Right lobe of liver (tissue), 6 donors: ENCODE results near the gene TRIM2. TPM values are rescaled to one million over a fixed set of nuclear protein-coding genes. Genes with fewer than 3 reads are reported as not detected.

ENCODE experiments used
- ATAC-seq, 4 donors: fragments of 200-7000 bp; cut with Tn5 transposase; one replicate each; pipeline ENCODE4 v1.9.1; 2020; ENCODE audit warnings: mild to moderate bottlenecking in 4 of 4, moderate library complexity in 4 of 4
- DNase-seq, 3 donors: peaks; one replicate each; pipeline ENCODE4 v3.0.0-alpha.2; 2020
- H3K27ac ChIP-seq, 3 donors: fragments of 200-600 bp; one replicate each; pipeline ENCODE4 v1.8.0; 2022
- H3K27me3 ChIP-seq, 2 donors: fragments of 200-600 bp; one replicate each; pipeline ENCODE4 v1.8.0; 2022
- H3K36me3 ChIP-seq, 4 donors: fragments of 200-600 bp; sonication (generic) in 1 of 4; one replicate each; pipeline versions ENCODE4 v1.5.1 to v1.8.0; 2017 to 2022; ENCODE audit warnings: control low read depth in 1 of 4
- H3K4me1 ChIP-seq, 4 donors: fragments of 200-600 bp; sonication (generic) in 1 of 4; one replicate each; pipeline versions ENCODE4 v1.5.1 to v1.8.0; 2017 to 2022; ENCODE audit warnings: control low read depth in 1 of 4
- H3K4me3 ChIP-seq, 3 donors: fragments of 200-600 bp; one replicate each; pipeline ENCODE4 v1.8.0; 2022
- H3K9me3 ChIP-seq, 4 donors: fragments of 200-600 bp; sonication (generic) in 1 of 4; one replicate each; pipeline versions ENCODE4 v1.5.1 to v1.8.0; 2017 to 2022; ENCODE audit warnings: control low read depth in 1 of 4
- POLR2A ChIP-seq: fragments of 450-650 bp; IDR thresholded peaks from one replicate; pipeline ENCODE4 v1.6.1; 2017; ENCODE audit warnings: antibody characterized with exemption, mild to moderate bottlenecking
- WGBS: methylation state at CpG from one replicate; pipeline ENCODE4 v1.1.6; 2018; ENCODE audit warnings: low coverage, low lambda C conversion rate; ENCODE audit not compliant: insufficient coverage; ENCODE audit errors: missing lambda C conversion rate; 5-methylcytosine and 5-hydroxymethylcytosine counted together
- intact Hi-C, 2 donors: fragments of 100-400 bp; cut with DNase I; formaldehyde crosslinking; loops; one replicate each; pipeline versions ENCODE4 v1.11.2 to v1.14.1; 2022
- total RNA-seq, 6 experiments: library from RNA; depleted of rRNA in 2 of 6; stranded (reverse); fragments of >200 nt in 2 of 6; fragmentation: NEBNext Ultra II Directional in 3 of 6; extraction: Animal tissue kit (Norgen Biotek cat#: 25700) in 3 of 6; gene quantifications; one replicate each; pipeline versions ENCODE4 v1.1.0 to v1.2.4, GENCODE V29; 2016 to 2023
- TF ChIP-seq, protein P1 (sequence below), 4 donors: fragments of 200-600 bp in 3 of 4; fragments of 450-650 bp in 1 of 4; IDR thresholded peaks; one replicate each; pipeline versions ENCODE4 v1.5.1 to v1.8.0; 2016 to 2022; ENCODE audit warnings: antibody characterized with exemption in 4 of 4, mild to moderate bottlenecking in 2 of 4
- donor health status: DM: no; HTN: yes; CAD: no.
- donor health status: DM: no; HTN: no; CAD: no.
- donor health status: DM: no; HTN: no; CAD: no.
- donor health status: DM: no; HTN: yes; CAD: no.
- donor health status: DM: no; HTN: yes; CAD: no.

TRIM2 gene
- total RNA-seq, 6 experiments from 2014 or later, result 8.9 to 17.5 (median 10.0) TPM

DNA sequence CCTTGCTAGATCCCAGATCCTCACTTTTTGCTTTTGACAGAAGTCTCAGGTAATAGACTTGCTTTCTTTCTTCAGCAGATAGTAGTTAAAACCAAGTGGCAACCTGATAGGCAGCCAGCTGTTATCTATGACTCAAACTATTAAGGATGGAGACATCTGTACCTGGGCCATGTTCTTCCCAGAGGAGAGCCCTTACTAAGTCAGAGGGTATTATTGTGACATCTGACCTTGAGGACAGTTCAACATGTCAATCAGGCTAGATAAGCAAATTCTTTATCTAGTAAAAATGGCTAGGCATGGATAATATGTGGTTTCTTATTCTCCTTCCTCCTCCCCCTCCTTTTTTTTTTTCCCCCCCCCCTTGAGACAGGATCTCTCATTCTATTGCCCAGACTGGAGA is 39.2 kb downstream of the TRIM2 start:
- H3K4me1 ChIP-seq, result peaks cover 0 to 4% (median 2%) of the 10 kb centered on the region in 4 donors

DNA sequence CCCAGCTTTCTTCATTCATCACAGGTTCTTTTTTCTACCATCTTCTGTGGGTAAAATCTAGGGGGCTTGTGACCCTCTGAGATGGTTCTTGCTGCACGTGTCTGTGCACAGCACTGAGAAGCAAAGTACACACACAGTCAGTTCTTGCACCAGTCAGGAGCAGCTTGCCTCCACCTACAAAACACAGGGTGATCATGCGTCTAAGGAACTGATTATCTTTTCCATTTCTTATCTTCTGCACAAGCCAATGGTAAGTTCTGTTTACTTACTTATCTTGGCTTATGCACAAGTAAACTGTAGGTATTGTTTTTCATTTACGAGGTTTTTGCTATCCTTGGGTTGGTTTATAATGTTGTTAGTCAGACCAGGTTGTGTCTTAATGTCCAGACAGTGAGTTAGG is 40.7 kb downstream of the TRIM2 start:
- no peak for TF ChIP-seq POLR2A
- TF ChIP-seq, protein P1, sequence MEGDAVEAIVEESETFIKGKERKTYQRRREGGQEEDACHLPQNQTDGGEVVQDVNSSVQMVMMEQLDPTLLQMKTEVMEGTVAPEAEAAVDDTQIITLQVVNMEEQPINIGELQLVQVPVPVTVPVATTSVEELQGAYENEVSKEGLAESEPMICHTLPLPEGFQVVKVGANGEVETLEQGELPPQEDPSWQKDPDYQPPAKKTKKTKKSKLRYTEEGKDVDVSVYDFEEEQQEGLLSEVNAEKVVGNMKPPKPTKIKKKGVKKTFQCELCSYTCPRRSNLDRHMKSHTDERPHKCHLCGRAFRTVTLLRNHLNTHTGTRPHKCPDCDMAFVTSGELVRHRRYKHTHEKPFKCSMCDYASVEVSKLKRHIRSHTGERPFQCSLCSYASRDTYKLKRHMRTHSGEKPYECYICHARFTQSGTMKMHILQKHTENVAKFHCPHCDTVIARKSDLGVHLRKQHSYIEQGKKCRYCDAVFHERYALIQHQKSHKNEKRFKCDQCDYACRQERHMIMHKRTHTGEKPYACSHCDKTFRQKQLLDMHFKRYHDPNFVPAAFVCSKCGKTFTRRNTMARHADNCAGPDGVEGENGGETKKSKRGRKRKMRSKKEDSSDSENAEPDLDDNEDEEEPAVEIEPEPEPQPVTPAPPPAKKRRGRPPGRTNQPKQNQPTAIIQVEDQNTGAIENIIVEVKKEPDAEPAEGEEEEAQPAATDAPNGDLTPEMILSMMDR (IDR thresholded peaks at IDR 0.05), result no peak
- no peak overlapping the region for H3K4me3 ChIP-seq
- intact Hi-C loops, result no loop called here
- no peaks in the 10 kb centered on the region for H3K27me3 ChIP-seq
- H3K9me3 ChIP-seq, result no peaks in the 10 kb centered on the region
- ATAC-seq (no peak), DNase-seq (no peak)
- no peak overlapping the region for H3K27ac ChIP-seq
- WGBS, result 82% methylated on average over 3 of the region's 3 CpGs
- H3K4me1 ChIP-seq, result peaks cover 0 to 4% (median 2%) of the 10 kb centered on the region in 4 donors
- no peaks in the 10 kb centered on the region for H3K36me3 ChIP-seq

More for the DNA sequence above, 39.2 kb downstream of the TRIM2 start:
- DNase-seq (no peak), ATAC-seq (peak in 3 of 4 donors; percentile 39 to 56 (median 53))
- Histone ChIP-seq H3K36me3 (no peaks in the 10 kb centered on the region), H3K27ac (no peak overlapping the region), H3K9me3 (no peaks in the 10 kb centered on the region), H3K27me3 (no peaks in the 10 kb centered on the region), H3K4me3 (no peak overlapping the region)
- intact Hi-C loops, result no loop called here
- TF ChIP-seq, protein P1 (IDR thresholded peaks at IDR 0.05), result no peak
- no peak for TF ChIP-seq POLR2A

DNA sequence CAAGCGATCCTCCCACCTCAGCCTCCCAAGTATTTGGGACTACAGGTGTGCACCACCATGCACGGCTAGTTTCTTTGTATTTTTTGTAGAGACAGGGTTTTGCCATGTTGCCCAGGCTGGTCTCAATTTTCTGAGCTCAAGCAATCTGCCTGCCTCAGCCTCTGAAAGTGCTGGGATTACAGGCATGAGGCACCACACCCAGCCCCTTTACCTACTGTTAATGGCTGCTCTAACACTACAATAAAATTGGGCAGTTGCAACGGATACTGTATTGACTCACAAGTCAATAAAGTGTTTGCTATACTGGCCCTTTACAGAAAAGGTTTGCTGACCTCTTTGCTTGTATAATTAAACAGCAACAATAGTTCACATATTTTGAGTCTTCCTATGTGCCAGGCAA is 41.5 kb downstream of the TRIM2 start:
- intact Hi-C loops, result no loop called here
- no peak for ATAC-seq
- H3K36me3 ChIP-seq, result no peaks in the 10 kb centered on the region
- WGBS, result 82% methylated on average over 3 of the region's 3 CpGs
- no peak overlapping the region for H3K4me3 ChIP-seq
- TF ChIP-seq POLR2A, result no peak
- TF ChIP-seq, protein P1 (IDR thresholded peaks at IDR 0.05), result no peak
- no peaks in the 10 kb centered on the region for H3K27me3 ChIP-seq
- H3K4me1 ChIP-seq, result peaks cover 0 to 4% (median 2%) of the 10 kb centered on the region in 4 donors
- H3K27ac ChIP-seq, result no peak overlapping the region
- no peak for DNase-seq
- no peaks in the 10 kb centered on the region for H3K9me3 ChIP-seq

DNA sequence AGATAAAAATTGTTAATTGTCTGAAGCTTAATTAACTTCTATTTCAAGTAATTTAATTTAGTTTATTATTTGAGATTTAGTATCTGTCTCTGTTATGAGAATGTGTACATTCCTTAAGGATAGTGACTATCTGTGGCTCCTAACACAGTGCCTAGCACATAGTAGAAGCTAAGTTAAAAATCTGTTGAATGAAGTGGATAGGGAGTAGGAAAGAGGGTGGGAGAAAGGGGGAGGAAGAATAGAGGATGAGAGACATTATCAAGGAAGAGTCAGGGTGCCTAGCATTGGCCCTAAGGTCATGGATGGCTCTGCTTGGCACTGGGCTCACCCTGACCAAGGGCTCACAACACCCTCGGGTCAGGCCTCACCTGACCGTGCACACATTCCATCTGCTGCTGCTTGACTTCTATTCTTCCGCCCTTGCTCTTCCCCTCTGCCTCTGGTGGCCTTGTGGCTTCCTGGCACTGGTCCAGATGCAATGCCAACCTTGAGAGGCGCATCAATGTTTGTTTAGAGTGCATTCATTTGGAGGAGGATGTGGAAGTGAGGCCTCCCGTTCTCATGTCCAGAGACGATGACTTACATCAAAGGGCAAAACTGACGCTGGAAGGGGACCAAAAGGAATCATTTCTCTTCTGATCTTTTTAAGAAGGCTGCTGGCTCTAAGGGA is 42.3 kb downstream of the TRIM2 start:
- peaks cover 0 to 4% (median 2%) of the 10 kb centered on the region in 4 donors for H3K4me1 ChIP-seq
- no peak for ATAC-seq
- H3K27me3 ChIP-seq, result no peaks in the 10 kb centered on the region
- H3K27ac ChIP-seq, result no peak overlapping the region
- no peak for DNase-seq
- TF ChIP-seq, protein P1 (IDR thresholded peaks at IDR 0.05), result no peak
- no peak for TF ChIP-seq POLR2A
- intact Hi-C loops, result no loop called here
- no peaks in the 10 kb centered on the region for H3K9me3 ChIP-seq
- no peaks in the 10 kb centered on the region for H3K36me3 ChIP-seq
- H3K4me3 ChIP-seq, result no peak overlapping the region
- WGBS, result 76% methylated on average over 5 of the region's 7 CpGs
